ENCODE measurements around the gene CAPN2. TPM values are rescaled to one million over a fixed set of nuclear protein-coding genes. Genes with fewer than 3 reads are reported as not detected.

Gene CAPN2
- total RNA-seq, 1 experiment from 2014 or later = 513 TPM

GRCh38 chr1:223700942-223701637 is 11.2 kb upstream of the CAPN2 start:
- no peaks in the 10 kb centered on the region for H3K27me3 Mint-ChIP-seq (ENCODE audit: insufficient read depth, unreplicated experiment)
- H3K27ac Mint-ChIP-seq (ENCODE audit: low read depth, unreplicated experiment) = peak overlapping the region; percentile 97
- peak; percentile 97 for DNase-seq (ENCODE audit: unreplicated experiment)
- TF ChIP-seq CTCF (IDR thresholded peaks at IDR 0.05; ENCODE audit: unreplicated experiment) = no peak
- POLR2A ChIA-PET = interaction anchor here (0.6 to 5.5 kb wide), 35 partner anchors 11 to 988 kb away, joined by 3 to 105 read pairs (median 4); partner anchors contain the start of genes BROX, CAPN2, NVL and TP53BP2
- CTCF ChIA-PET = interaction anchor here (0.5 to 5.7 kb wide), 25 partner anchors 7 to 910 kb away, joined by 3 to 53 read pairs (median 4); partner anchors contain the start of gene CAPN2
- TSS peak; percentile 92 for BruUV-seq (replicated peaks)
- H3K4me3 Mint-ChIP-seq (ENCODE audit: unreplicated experiment) = peak overlapping the region; percentile 47
- peaks cover 6% of the 10 kb centered on the region for H3K36me3 Mint-ChIP-seq (ENCODE audit: insufficient read depth, unreplicated experiment)
- no peaks in the 10 kb centered on the region for H3K9me3 Mint-ChIP-seq (ENCODE audit: unreplicated experiment)
- intact Hi-C loops (cut with micrococcal nuclease) = loop anchor here (1.0 to 10.0 kb wide), 4 partner anchors 38 to 1224 kb away; partner anchors contain the start of gene DNAH14
- H3K4me1 Mint-ChIP-seq (ENCODE audit: insufficient read depth, unreplicated experiment) = peaks cover 61% of the 10 kb centered on the region

GRCh38 chr1:223702735-223703667 is 9.3 kb upstream of the CAPN2 start:
- Mint-ChIP-seq H3K4me1 (ENCODE audit: insufficient read depth, unreplicated experiment) (peaks cover 73% of the 10 kb centered on the region), H3K27ac (ENCODE audit: low read depth, unreplicated experiment) (peak overlapping the region; percentile 97), H3K4me3 (ENCODE audit: unreplicated experiment) (no peak overlapping the region), H3K27me3 (ENCODE audit: insufficient read depth, unreplicated experiment) (no peaks in the 10 kb centered on the region), H3K9me3 (ENCODE audit: unreplicated experiment) (no peaks in the 10 kb centered on the region), H3K36me3 (ENCODE audit: insufficient read depth, unreplicated experiment) (peaks cover 6% of the 10 kb centered on the region)
- ChIA-PET CTCF (interaction anchor here (0.6 to 5.7 kb wide), 7 partner anchors 7 to 622 kb away, joined by 3 to 38 read pairs (median 3); partner anchors contain the start of gene CAPN2), POLR2A (interaction anchor here (0.6 to 5.5 kb wide), 10 partner anchors 9 to 732 kb away, joined by 3 to 105 read pairs (median 4); partner anchors contain the start of genes CAPN2 and TP53BP2)
- TF ChIP-seq CTCF (IDR thresholded peaks at IDR 0.05; ENCODE audit: unreplicated experiment) = no peak
- intact Hi-C loops (cut with micrococcal nuclease) = loop anchor here (10.0 kb wide), 2 partner anchors 292 to 1222 kb away; partner anchors contain the start of gene DNAH14
- DNase-seq (ENCODE audit: unreplicated experiment) = peak; percentile 76
- BruUV-seq (replicated peaks) = no TSS peak

- ChIA-PET CTCF (interaction anchor here (0.9 to 5.6 kb wide), 2 partner anchors 12 to 46 kb away, joined by 4 to 52 read pairs; no protein-coding TSS in a partner anchor), POLR2A (interaction anchor here (1.1 to 5.6 kb wide), 3 partner anchors 9 to 17 kb away, joined by 3 to 77 read pairs (median 3); partner anchors contain the start of gene CAPN2)
- no peaks in the 10 kb centered on the region for H3K27me3 Mint-ChIP-seq (ENCODE audit: insufficient read depth, unreplicated experiment)
- no TSS peak for BruUV-seq (replicated peaks)
- intact Hi-C loops (cut with micrococcal nuclease) = loop anchor here (10.0 kb wide), 2 partner anchors 291 to 1221 kb away; partner anchors contain the start of gene DNAH14
- no peak overlapping the region for H3K4me3 Mint-ChIP-seq (ENCODE audit: unreplicated experiment)
- no peak for DNase-seq (ENCODE audit: unreplicated experiment)
- no peaks in the 10 kb centered on the region for H3K9me3 Mint-ChIP-seq (ENCODE audit: unreplicated experiment)
- H3K36me3 Mint-ChIP-seq (ENCODE audit: insufficient read depth, unreplicated experiment) = peaks cover 6% of the 10 kb centered on the region
- H3K4me1 Mint-ChIP-seq (ENCODE audit: insufficient read depth, unreplicated experiment) = peaks cover 79% of the 10 kb centered on the region
- TF ChIP-seq CTCF (IDR thresholded peaks at IDR 0.05; ENCODE audit: unreplicated experiment) = no peak
- no peak overlapping the region for H3K27ac Mint-ChIP-seq (ENCODE audit: low read depth, unreplicated experiment)
Observed at GRCh38 chr1:223703668-223704013, 8.7 kb upstream of the CAPN2 start.
